ENCODE results near the gene CCS. TPM values are rescaled to one million over a fixed set of nuclear protein-coding genes. Genes with fewer than 3 reads are reported as not detected.
"Not testable (repeated sequence)": the region's sequence is repeated elsewhere in the genome, so short reads cannot be mapped to it uniquely, and the experiment has no call there.

CCS gene
- total RNA-seq, 1 donor from 2014 or later = 31.1 TPM

GRCh38 chr11:66564538-66564937 is 28.4 kb upstream of the CCS start:
- Mint-ChIP-seq H3K36me3 (ENCODE audit: low read depth) (no peaks in the 10 kb centered on the region), H3K9me3 (no peaks in the 10 kb centered on the region), H3K27me3 (ENCODE audit: low read depth) (peaks cover 15% of the 10 kb centered on the region), H3K4me1 (ENCODE audit: low read depth) (peaks cover 2% of the 10 kb centered on the region), H3K27ac (no peak overlapping the region), H3K4me3 (ENCODE audit: low read depth) (no peak overlapping the region)
- no peak for DNase-seq (ENCODE audit: low spot score)
- intact Hi-C loops (cut with micrococcal nuclease) = loop anchor here (10.0 kb wide), 1 partner anchor 270 kb away; no protein-coding TSS in a partner anchor

GRCh38 chr11:66564984-66565383 is 28.0 kb upstream of the CCS start:
- intact Hi-C loops (cut with micrococcal nuclease) = loop anchor here (10.0 kb wide), 1 partner anchor 270 kb away; no protein-coding TSS in a partner anchor

GRCh38 chr11:66566221-66566620 is 26.8 kb upstream of the CCS start:
- no peak overlapping the region for H3K27ac Mint-ChIP-seq
- peaks cover 2% of the 10 kb centered on the region for H3K4me1 Mint-ChIP-seq (ENCODE audit: low read depth)
- intact Hi-C loops (cut with micrococcal nuclease) = loop anchor here (10.0 kb wide), 1 partner anchor 269 kb away; no protein-coding TSS in a partner anchor

More at GRCh38 chr11:66564984-66565383, 28.0 kb upstream of the CCS start:
- Mint-ChIP-seq H3K4me3 (ENCODE audit: low read depth) (no peak overlapping the region), H3K27me3 (ENCODE audit: low read depth) (peaks cover 16% of the 10 kb centered on the region), H3K27ac (no peak overlapping the region), H3K36me3 (ENCODE audit: low read depth) (no peaks in the 10 kb centered on the region), H3K9me3 (no peaks in the 10 kb centered on the region), H3K4me1 (ENCODE audit: low read depth) (peaks cover 2% of the 10 kb centered on the region)
- no peak for DNase-seq (ENCODE audit: low spot score)

GRCh38 chr11:66567787-66568123 is 25.2 kb upstream of the CCS start:
- intact Hi-C loops (cut with micrococcal nuclease) = loop anchor here (10.0 kb wide), 1 partner anchor 267 kb away; no protein-coding TSS in a partner anchor
- DNase-seq (ENCODE audit: low spot score) = no peak
- H3K27ac Mint-ChIP-seq = no peak overlapping the region
- peaks cover 2% of the 10 kb centered on the region for H3K4me1 Mint-ChIP-seq (ENCODE audit: low read depth)
- peaks cover 23% of the 10 kb centered on the region for H3K27me3 Mint-ChIP-seq (ENCODE audit: low read depth)
- H3K36me3 Mint-ChIP-seq (ENCODE audit: low read depth) = no peaks in the 10 kb centered on the region
- H3K4me3 Mint-ChIP-seq (ENCODE audit: low read depth) = peak overlapping the region; percentile 61
- no peaks in the 10 kb centered on the region for H3K9me3 Mint-ChIP-seq

More at GRCh38 chr11:66566221-66566620, 26.8 kb upstream of the CCS start:
- no peak for DNase-seq (ENCODE audit: low spot score)
- Mint-ChIP-seq H3K4me3 (ENCODE audit: low read depth) (no peak overlapping the region), H3K9me3 (no peaks in the 10 kb centered on the region), H3K36me3 (ENCODE audit: low read depth) (no peaks in the 10 kb centered on the region), H3K27me3 (ENCODE audit: low read depth) (peaks cover 23% of the 10 kb centered on the region)

- Mint-ChIP-seq H3K4me3 (ENCODE audit: low read depth) (peak within 1 kb of the TSS; percentile 61), H3K27ac (no peak within 1 kb of the TSS), H3K4me1 (ENCODE audit: low read depth) (peaks cover 2% of the 10 kb centered on the region), H3K9me3 (no peaks in the 10 kb centered on the region), H3K36me3 (ENCODE audit: low read depth) (no peaks in the 10 kb centered on the region), H3K27me3 (ENCODE audit: low read depth) (peaks cover 23% of the 10 kb centered on the region)
- peak; percentile 58 for DNase-seq (ENCODE audit: low spot score)
- intact Hi-C loops (cut with micrococcal nuclease) = loop anchor here (10.0 kb wide), 1 partner anchor 266 kb away; no protein-coding TSS in a partner anchor
These were observed 24.7 kb upstream of the CCS start, which contains the start of gene CTSF for GRCh38 chr11:66568124-66568916. Gene CTSF (minus strand): TSS chr11:66568606. CDS start chr11:66568486, 120 bp downstream.

- intact Hi-C loops (cut with micrococcal nuclease) = loop anchor here (10.0 kb wide), 1 partner anchor 266 kb away; no protein-coding TSS in a partner anchor
- no peak for DNase-seq (ENCODE audit: low spot score)
- Mint-ChIP-seq H3K36me3 (ENCODE audit: low read depth) (no peaks in the 10 kb centered on the region), H3K4me3 (ENCODE audit: low read depth) (no peak overlapping the region), H3K27ac (no peak overlapping the region), H3K27me3 (ENCODE audit: low read depth) (peaks cover 29% of the 10 kb centered on the region), H3K9me3 (no peaks in the 10 kb centered on the region), H3K4me1 (ENCODE audit: low read depth) (peaks cover 2% of the 10 kb centered on the region)
These were observed 23.9 kb upstream of the CCS start for GRCh38 chr11:66569076-66569475.

- intact Hi-C loops (cut with micrococcal nuclease) = no loop called here
- Mint-ChIP-seq H3K4me3 (ENCODE audit: low read depth) (peak overlapping the region; percentile 7), H3K36me3 (ENCODE audit: low read depth) (no peaks in the 10 kb centered on the region), H3K4me1 (ENCODE audit: low read depth) (peaks cover 2% of the 10 kb centered on the region), H3K27ac (no peak overlapping the region), H3K27me3 (ENCODE audit: low read depth) (peaks cover 30% of the 10 kb centered on the region), H3K9me3 (no peaks in the 10 kb centered on the region)
- DNase-seq (ENCODE audit: low spot score) = no peak
These were observed 22.7 kb upstream of the CCS start for GRCh38 chr11:66570079-66570849.

- H3K4me3 Mint-ChIP-seq (ENCODE audit: low read depth) = no peak overlapping the region
- DNase-seq (ENCODE audit: low spot score) = no peak
- no peaks in the 10 kb centered on the region for H3K9me3 Mint-ChIP-seq
- intact Hi-C loops (cut with micrococcal nuclease) = no loop called here
- H3K4me1 Mint-ChIP-seq (ENCODE audit: low read depth) = peaks cover 2% of the 10 kb centered on the region
- no peaks in the 10 kb centered on the region for H3K36me3 Mint-ChIP-seq (ENCODE audit: low read depth)
- no peak overlapping the region for H3K27ac Mint-ChIP-seq
- H3K27me3 Mint-ChIP-seq (ENCODE audit: low read depth) = peaks cover 30% of the 10 kb centered on the region
These were observed 22.2 kb upstream of the CCS start for GRCh38 chr11:66570850-66571180.

GRCh38 chr11:66579017-66579606 is 13.9 kb upstream of the CCS start:
- no peak overlapping the region for H3K27ac Mint-ChIP-seq
- H3K36me3 Mint-ChIP-seq (ENCODE audit: low read depth) = no peaks in the 10 kb centered on the region
- no peak overlapping the region for H3K4me3 Mint-ChIP-seq (ENCODE audit: low read depth)

GRCh38 chr11:66580803-66581202 is 12.2 kb upstream of the CCS start:
- peaks cover 6% of the 10 kb centered on the region for H3K9me3 Mint-ChIP-seq
- H3K27ac Mint-ChIP-seq = peak overlapping the region; percentile 34
- no peaks in the 10 kb centered on the region for H3K36me3 Mint-ChIP-seq (ENCODE audit: low read depth)
- H3K4me1 Mint-ChIP-seq (ENCODE audit: low read depth) = peaks cover 13% of the 10 kb centered on the region
- H3K4me3 Mint-ChIP-seq (ENCODE audit: low read depth) = no peak overlapping the region
- peaks cover 8% of the 10 kb centered on the region for H3K27me3 Mint-ChIP-seq (ENCODE audit: low read depth)
- DNase-seq (ENCODE audit: low spot score) = no peak
- intact Hi-C loops (cut with micrococcal nuclease) = no loop called here

More at GRCh38 chr11:66579017-66579606, 13.9 kb upstream of the CCS start:
- Mint-ChIP-seq H3K27me3 (ENCODE audit: low read depth) (peaks cover 9% of the 10 kb centered on the region), H3K4me1 (ENCODE audit: low read depth) (peaks cover 13% of the 10 kb centered on the region), H3K9me3 (peaks cover 6% of the 10 kb centered on the region)
- intact Hi-C loops (cut with micrococcal nuclease) = loop anchor here (1.0 to 5.0 kb wide), 2 partner anchors 38 to 99 kb away; partner anchors contain the start of gene RBM14
- peak; percentile 58 for DNase-seq (ENCODE audit: low spot score)

GRCh38 chr11:66581261-66581660 is 11.7 kb upstream of the CCS start:
- H3K9me3 Mint-ChIP-seq = peaks cover 6% of the 10 kb centered on the region
- H3K36me3 Mint-ChIP-seq (ENCODE audit: low read depth) = no peaks in the 10 kb centered on the region
- H3K27ac Mint-ChIP-seq = no peak overlapping the region
- H3K27me3 Mint-ChIP-seq (ENCODE audit: low read depth) = peaks cover 8% of the 10 kb centered on the region
- H3K4me3 Mint-ChIP-seq (ENCODE audit: low read depth) = no peak overlapping the region
- DNase-seq (ENCODE audit: low spot score) = no peak
- intact Hi-C loops (cut with micrococcal nuclease) = no loop called here
- H3K4me1 Mint-ChIP-seq (ENCODE audit: low read depth) = peaks cover 13% of the 10 kb centered on the region

GRCh38 chr11:66582565-66583147 is 10.3 kb upstream of the CCS start:
- intact Hi-C loops (cut with micrococcal nuclease); DNase-seq (ENCODE audit: low spot score); H3K27me3 Mint-ChIP-seq (ENCODE audit: low read depth); H3K36me3 Mint-ChIP-seq (ENCODE audit: low read depth); H3K9me3 Mint-ChIP-seq; H3K4me3 Mint-ChIP-seq (ENCODE audit: low read depth); H3K27ac Mint-ChIP-seq: not testable (repeated sequence)
- H3K4me1 Mint-ChIP-seq (ENCODE audit: low read depth) = peaks cover 13% of the 10 kb centered on the region

Data from activated T-helper 2 cell treated with anti-CD3 and anti-CD28 coated beads, Interferon-gamma antibody, Interleukin-2, Interleukin-4, amounts not matched to agents 10 μg/mL and 5 μg/mL and 100 μg/mL, durations not matched to agents 14 hours and 24 hours and 36 hours (primary cell).